COLO668 (cell line): ENCODE measurements around the gene EFCAB6.

ENCODE experiments used
- DNase-seq: peaks from one replicate; lab custom pipeline; 2025; ENCODE audit not compliant: unreplicated experiment; lab: John Stamatoyannopoulos, UW

The EFCAB6 gene

GRCh38 chr22:43554694-43555365 lies 257.3 kb downstream of the EFCAB6 start:
- no peak for DNase-seq

- DNase-seq, result no peak
These were observed 257.9 kb downstream of the EFCAB6 start for GRCh38 chr22:43554259-43554636.

GRCh38 chr22:43553451-43554258 lies 258.4 kb downstream of the EFCAB6 start:
- DNase-seq, result peak; percentile 7

- no peak for DNase-seq
These were observed 261.4 kb downstream of the EFCAB6 start for GRCh38 chr22:43550672-43551071.

GRCh38 chr22:43550024-43550620 lies 262.0 kb downstream of the EFCAB6 start:
- no peak for DNase-seq

- no peak for DNase-seq
These were observed 265.9 kb downstream of the EFCAB6 start for GRCh38 chr22:43546186-43546585.

GRCh38 chr22:43544289-43544673 lies 267.8 kb downstream of the EFCAB6 start:
- DNase-seq, result no peak

- no peak for DNase-seq
These were observed 268.4 kb downstream of the EFCAB6 start for GRCh38 chr22:43543522-43544288.

- DNase-seq, result no peak
These were observed 269.2 kb downstream of the EFCAB6 start for GRCh38 chr22:43542681-43543521.

GRCh38 chr22:43541462-43542407 lies 270.4 kb downstream of the EFCAB6 start:
- DNase-seq, result no peak

- no peak for DNase-seq
These were observed 271.1 kb downstream of the EFCAB6 start for GRCh38 chr22:43541022-43541421.

- no peak for DNase-seq
These were observed 271.6 kb downstream of the EFCAB6 start for GRCh38 chr22:43540529-43540923.

- no peak for DNase-seq
These were observed 272.3 kb downstream of the EFCAB6 start for GRCh38 chr22:43539572-43540528.

- DNase-seq, result no peak
These were observed 275.0 kb downstream of the EFCAB6 start for GRCh38 chr22:43537019-43537585.

GRCh38 chr22:43535741-43536140 lies 276.4 kb downstream of the EFCAB6 start:
- DNase-seq, result no peak

- DNase-seq, result no peak
These were observed 276.8 kb downstream of the EFCAB6 start for GRCh38 chr22:43535336-43535735.

- no peak for DNase-seq
These were observed 277.2 kb downstream of the EFCAB6 start for GRCh38 chr22:43534916-43535315.
